Loucy (cell line): ENCODE results near the gene ABAT.

ENCODE experiments used
- H2AFZ ChIP-seq: fragments of 200-600 bp; sonication (generic); 2 replicates; pipeline ENCODE4 v1.6.0; 2016; ENCODE audit warnings: antibody characterized with exemption, mild to moderate bottlenecking, low read length, moderate library complexity
- H3F3A ChIP-seq: fragments of 200-600 bp; 2 replicates; pipeline ENCODE4 v1.6.0; 2016; ENCODE audit warnings: antibody characterized with exemption, low read depth, mild to moderate bottlenecking
- H3K27me3 ChIP-seq: fragments of 200-600 bp; sonication (generic); 2 replicates; pipeline ENCODE4 v1.6.1; 2014; ENCODE audit warnings: low read length, mild to moderate bottlenecking; ENCODE audit not compliant: insufficient read depth, poor library complexity, severe bottlenecking
- H3K36me3 ChIP-seq: fragments of 200-600 bp; sonication (generic); 2 replicates; pipeline ENCODE4 v1.6.1; 2016; ENCODE audit warnings: low read length; ENCODE audit not compliant: insufficient read depth
- H3K4me1 ChIP-seq: fragments of 200-600 bp; sonication (generic); 2 replicates; pipeline ENCODE4 v1.5.1; 2014; ENCODE audit warnings: low read length, mild to moderate bottlenecking; ENCODE audit not compliant: insufficient read depth, poor library complexity, severe bottlenecking
- H3K4me2 ChIP-seq: fragments of 200-600 bp; sonication (generic); 2 replicates; pipeline ENCODE4 v1.6.0; 2014; ENCODE audit warnings: antibody characterized with exemption, low read length, low read depth, mild to moderate bottlenecking; ENCODE audit not compliant: poor library complexity, severe bottlenecking
- H3K4me3 ChIP-seq: fragments of 200-600 bp; sonication (generic); 2 replicates; pipeline ENCODE4 v1.5.1; 2014; ENCODE audit warnings: low read length, mild to moderate bottlenecking, mixed read lengths; ENCODE audit not compliant: poor library complexity, severe bottlenecking
- H3K79me2 ChIP-seq: fragments of 200-600 bp; sonication (generic); 2 replicates; pipeline ENCODE4 v1.6.1; 2014; ENCODE audit warnings: low read length; ENCODE audit not compliant: insufficient read depth
- H3K9ac ChIP-seq: fragments of 200-600 bp; sonication (generic); 2 replicates; pipeline ENCODE4 v1.6.0; 2014; ENCODE audit warnings: mild to moderate bottlenecking, low read depth, low read length, moderate library complexity; ENCODE audit not compliant: poor library complexity, severe bottlenecking
- H3K9me2 ChIP-seq: fragments of 200-600 bp; sonication (generic); replicated peaks from 2 replicates; pipeline ENCODE4 v1.6.1; 2016; ENCODE audit warnings: low read depth, low read length, mixed read lengths
- H3K9me3 ChIP-seq: fragments of 200-600 bp; sonication (generic); 2 replicates; pipeline ENCODE4 v1.6.1; 2014; ENCODE audit warnings: mild to moderate bottlenecking, antibody characterized with exemption, low read length, low read depth; ENCODE audit not compliant: insufficient read depth
- H4K20me1 ChIP-seq: fragments of 200-600 bp; sonication (generic); 2 replicates; pipeline ENCODE4 v1.6.0; 2014; ENCODE audit warnings: antibody characterized with exemption, low read length, mild to moderate bottlenecking; ENCODE audit not compliant: insufficient read depth, poor library complexity, severe bottlenecking
- CTCF ChIP-seq: fragments of 200-600 bp; sonication (generic); conservative IDR thresholded peaks from 2 replicates; pipeline ENCODE4 v1.5.1; 2014; ENCODE audit warnings: mild to moderate bottlenecking, antibody characterized with exemption, low read length
- EZH2phosphoT487 ChIP-seq: fragments of 200-600 bp; IDR thresholded peaks from 2 replicates; pipeline ENCODE4 v1.6.1; 2018; ENCODE audit warnings: antibody characterized with exemption, mild to moderate bottlenecking, moderate library complexity, borderline replicate concordance

The ABAT gene

DNA sequence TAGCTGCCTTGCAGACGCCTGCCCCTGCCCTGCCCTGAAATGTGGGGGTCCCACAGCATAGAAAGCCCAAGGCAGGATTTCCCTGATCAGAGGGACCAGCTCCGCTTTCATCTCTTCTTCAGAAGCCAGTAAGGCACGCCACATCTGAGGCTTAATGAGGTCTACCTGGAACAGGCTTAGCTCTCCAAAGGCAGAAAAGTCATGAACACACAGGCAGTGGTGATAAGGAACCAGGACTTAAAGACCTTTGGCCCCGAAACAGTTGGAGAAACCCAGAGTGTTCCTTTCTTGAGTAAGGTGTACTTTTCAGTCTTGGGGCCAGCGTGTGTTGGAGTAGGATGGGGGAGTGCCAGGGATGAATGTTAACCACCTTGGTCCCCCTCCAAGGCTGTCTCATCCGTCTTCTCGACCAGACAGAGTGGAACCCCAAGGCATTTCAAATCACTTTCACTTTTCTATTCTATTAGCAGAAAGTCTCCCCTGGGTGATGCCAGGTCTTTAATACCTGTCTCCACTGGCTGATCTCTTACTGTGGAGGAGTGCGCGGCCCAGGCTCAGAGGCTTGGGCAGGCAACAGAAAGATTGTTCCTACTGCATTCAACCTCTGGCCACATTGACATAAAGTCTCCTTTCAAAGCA, 79.1 kb downstream of the ABAT start:
- no peak overlapping the region for H2AFZ ChIP-seq
- no peaks in the 10 kb centered on the region for H3K36me3 ChIP-seq
- no peaks in the 10 kb centered on the region for H4K20me1 ChIP-seq
- no peaks in the 10 kb centered on the region for H3K79me2 ChIP-seq
- H3K9me2 ChIP-seq, result no peaks in the 10 kb centered on the region
- H3K4me3 ChIP-seq, result no peak overlapping the region
- H3K27me3 ChIP-seq, result no peaks in the 10 kb centered on the region
- H3K9ac ChIP-seq, result no peak overlapping the region
- H3K4me1 ChIP-seq, result no peaks in the 10 kb centered on the region
- H3K9me3 ChIP-seq, result no peaks in the 10 kb centered on the region
- H3F3A ChIP-seq, result no peaks in the 10 kb centered on the region
- no peak for TF ChIP-seq CTCF
- TF ChIP-seq EZH2phosphoT487, result no peak
- H3K4me2 ChIP-seq, result no peak overlapping the region

GRCh38 chr16:8756755-8757154, 82.3 kb downstream of the ABAT start:
- no peaks in the 10 kb centered on the region for H3K27me3 ChIP-seq
- H3K36me3 ChIP-seq, result no peaks in the 10 kb centered on the region
- no peaks in the 10 kb centered on the region for H3K79me2 ChIP-seq
- no peaks in the 10 kb centered on the region for H4K20me1 ChIP-seq
- no peaks in the 10 kb centered on the region for H3K4me1 ChIP-seq
- no peak overlapping the region for H3K4me3 ChIP-seq
- no peak for TF ChIP-seq EZH2phosphoT487
- TF ChIP-seq CTCF, result no peak
- no peak overlapping the region for H3K9ac ChIP-seq
- H3F3A ChIP-seq, result no peaks in the 10 kb centered on the region
- H3K9me2 ChIP-seq, result no peaks in the 10 kb centered on the region
- no peak overlapping the region for H2AFZ ChIP-seq
- H3K9me3 ChIP-seq, result no peaks in the 10 kb centered on the region
- H3K4me2 ChIP-seq, result no peak overlapping the region

DNA sequence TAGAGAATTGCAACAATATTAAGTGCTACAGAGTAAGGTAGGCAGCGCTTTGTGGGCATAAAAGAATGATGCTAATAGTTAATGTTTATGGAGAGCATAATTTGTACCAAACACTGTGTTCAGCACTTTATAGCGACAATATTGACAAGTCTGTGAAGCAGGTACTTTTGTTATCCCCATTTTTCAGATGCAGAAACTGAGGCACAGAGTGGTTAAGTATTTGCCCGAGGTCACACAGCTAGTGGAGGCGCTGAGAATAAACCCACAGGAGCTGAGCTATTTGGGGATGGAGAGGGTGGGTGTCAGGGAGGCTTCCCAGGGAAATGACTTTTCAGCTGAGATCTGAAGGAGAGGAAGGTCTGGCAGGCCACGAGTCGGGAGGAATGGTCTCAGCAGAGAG, 83.6 kb downstream of the ABAT start:
- Histone ChIP-seq H3K4me2 (no peak overlapping the region), H3K9ac (no peak overlapping the region), H3K9me3 (no peaks in the 10 kb centered on the region), H3K4me1 (no peaks in the 10 kb centered on the region), H3F3A (no peaks in the 10 kb centered on the region), H3K27me3 (no peaks in the 10 kb centered on the region), H3K36me3 (no peaks in the 10 kb centered on the region), H3K9me2 (no peaks in the 10 kb centered on the region), H2AFZ (no peak overlapping the region), H3K4me3 (no peak overlapping the region), H3K79me2 (no peaks in the 10 kb centered on the region), H4K20me1 (no peaks in the 10 kb centered on the region)
- TF ChIP-seq CTCF, result no peak
- TF ChIP-seq EZH2phosphoT487, result no peak
